Esophagus mucosa (tissue), 1 donor: ENCODE results near the gene NPC2. TPM values are rescaled to one million over a fixed set of nuclear protein-coding genes. Genes with fewer than 3 reads are reported as not detected.
A peak's percentile ranks its signal among the peaks of the same experiment; 100 is the strongest.

Experiments used
- ATAC-seq: fragments of 200-7000 bp; cut with Tn5 transposase; one replicate; pipeline ENCODE4 v1.9.1; 2020
- total RNA-seq: library from RNA; stranded (reverse); gene quantifications from one replicate; pipeline ENCODE4 v1.2.4, GENCODE V29; 2023
- donor health status: DM: yes; HTN: yes; CAD: no.

Gene NPC2
- total RNA-seq, 1 donor from 2014 or later = 100 TPM

DNA sequence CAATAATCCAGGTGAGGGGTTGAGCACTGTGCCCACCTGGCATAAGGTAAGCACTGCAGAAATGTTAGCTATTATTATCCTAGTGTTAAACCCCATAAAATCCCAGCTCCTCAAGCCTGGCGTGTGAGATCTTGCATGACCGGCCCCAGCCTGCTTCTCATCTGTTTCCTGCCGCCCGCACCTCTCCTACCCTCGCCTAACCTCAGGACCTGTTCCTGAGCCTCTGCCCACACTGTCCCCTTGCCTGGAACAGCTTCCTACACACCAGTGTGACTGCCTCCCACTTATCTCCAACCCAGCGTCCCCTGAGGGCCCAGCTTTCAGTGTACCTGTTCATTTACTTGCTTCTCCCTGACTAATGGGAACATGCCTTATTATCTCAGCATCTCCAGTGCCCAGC, 25.1 kb upstream of the NPC2 start:
- peak; percentile 57 for ATAC-seq

DNA sequence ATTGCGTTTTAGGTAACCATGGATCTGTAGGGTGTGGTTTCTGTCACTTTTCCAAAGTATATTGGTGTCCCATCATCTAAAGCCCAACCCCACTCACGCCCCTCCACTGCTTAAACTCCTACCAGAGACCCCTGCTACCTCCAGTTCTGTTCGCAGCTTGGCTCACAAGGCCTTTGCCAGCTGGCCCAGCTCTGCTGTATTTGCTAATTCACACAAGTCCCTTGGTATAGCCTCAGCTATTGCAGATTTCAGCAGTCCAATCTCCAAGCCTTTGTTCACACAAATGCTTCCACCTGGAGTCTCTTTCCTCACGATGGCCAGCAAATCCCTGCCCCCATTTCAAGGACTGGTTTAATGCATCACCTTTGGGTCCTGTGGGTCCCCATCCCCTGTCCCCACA, 24.6 kb upstream of the NPC2 start:
- no peak for ATAC-seq

DNA sequence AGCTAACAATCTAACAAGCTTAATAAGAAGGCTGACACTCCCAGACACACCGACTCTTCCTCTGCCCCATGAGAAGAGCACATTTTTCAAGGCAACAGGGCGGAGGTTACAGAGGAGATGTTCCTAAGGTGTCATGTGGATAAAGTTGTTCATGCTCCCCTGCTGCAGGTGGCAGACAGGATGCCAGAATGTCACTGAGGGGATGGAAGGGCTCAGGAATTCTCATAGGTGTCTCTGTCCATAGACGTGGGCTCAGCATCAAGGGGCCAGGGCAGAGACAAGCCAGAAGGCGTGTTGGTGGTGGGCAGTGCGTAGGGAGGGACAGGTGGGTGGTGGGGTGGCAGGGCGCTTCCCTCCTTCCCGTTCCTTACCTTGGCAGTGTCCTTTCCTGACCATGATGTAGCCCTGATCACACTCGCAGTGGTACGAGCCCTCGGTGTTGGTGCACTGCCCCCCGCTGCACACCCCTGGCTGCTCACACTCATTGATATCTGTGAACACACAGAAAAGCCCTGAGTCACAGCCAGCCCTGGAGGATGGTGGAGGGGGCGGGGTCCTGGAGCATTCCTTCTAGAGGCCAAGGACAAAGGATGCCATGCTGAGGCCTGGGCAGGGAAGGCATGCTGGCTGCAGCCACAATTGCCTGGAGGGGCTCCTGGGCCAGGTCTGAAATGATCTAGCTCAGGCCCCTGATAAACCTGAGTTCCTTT, 23.5 kb upstream of the NPC2 start:
- ATAC-seq = no peak

DNA sequence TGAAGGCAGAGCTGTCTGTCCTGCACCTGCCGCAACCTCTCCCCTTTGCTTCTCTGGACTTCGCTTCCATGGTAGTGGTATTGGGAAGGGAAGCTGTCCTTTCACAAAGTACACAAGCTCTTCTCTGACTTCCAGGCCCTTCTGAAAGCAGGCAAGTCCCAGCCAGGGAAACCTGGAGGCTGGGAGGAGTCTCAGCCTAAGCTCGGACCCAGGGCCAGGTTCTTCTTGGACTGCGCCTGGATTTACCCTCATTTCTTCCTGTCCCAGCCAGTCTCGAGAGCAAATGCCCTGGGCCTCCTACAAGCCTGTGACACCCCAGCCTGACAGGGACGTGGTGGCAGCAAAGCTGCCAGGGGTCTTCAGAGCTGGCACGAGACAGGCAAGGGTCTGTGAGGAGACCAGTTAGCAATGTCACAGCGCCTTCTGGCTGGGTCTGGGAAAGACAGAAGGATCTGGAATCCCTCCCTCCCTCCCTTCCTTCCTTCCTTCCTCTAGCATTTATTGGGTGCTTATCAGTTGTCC, 22.8 kb upstream of the NPC2 start:
- ATAC-seq = no peak

DNA sequence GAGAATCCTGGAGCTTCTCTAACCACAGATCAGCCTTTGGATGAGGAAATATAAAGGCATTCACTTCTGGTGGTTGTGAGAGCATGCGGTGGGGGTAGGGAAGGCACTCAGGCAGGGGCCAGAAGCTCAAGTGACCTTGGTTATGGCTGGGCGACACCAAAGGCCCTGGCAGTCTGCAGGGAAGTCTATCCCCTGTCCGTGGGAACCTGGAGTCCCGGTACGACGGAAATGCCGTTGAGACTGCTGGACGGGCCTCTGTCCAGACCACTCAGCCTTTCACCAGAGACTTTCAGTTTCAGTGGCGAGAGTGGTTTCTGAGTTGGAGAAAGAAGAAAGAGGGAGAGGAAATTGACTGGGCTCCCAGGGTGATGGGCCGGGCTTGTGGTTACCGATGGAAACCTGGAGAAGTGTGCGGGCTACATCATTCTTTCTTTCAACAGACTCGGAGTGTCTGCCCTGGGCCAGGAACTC, 21.4 kb upstream of the NPC2 start:
- no peak for ATAC-seq

DNA sequence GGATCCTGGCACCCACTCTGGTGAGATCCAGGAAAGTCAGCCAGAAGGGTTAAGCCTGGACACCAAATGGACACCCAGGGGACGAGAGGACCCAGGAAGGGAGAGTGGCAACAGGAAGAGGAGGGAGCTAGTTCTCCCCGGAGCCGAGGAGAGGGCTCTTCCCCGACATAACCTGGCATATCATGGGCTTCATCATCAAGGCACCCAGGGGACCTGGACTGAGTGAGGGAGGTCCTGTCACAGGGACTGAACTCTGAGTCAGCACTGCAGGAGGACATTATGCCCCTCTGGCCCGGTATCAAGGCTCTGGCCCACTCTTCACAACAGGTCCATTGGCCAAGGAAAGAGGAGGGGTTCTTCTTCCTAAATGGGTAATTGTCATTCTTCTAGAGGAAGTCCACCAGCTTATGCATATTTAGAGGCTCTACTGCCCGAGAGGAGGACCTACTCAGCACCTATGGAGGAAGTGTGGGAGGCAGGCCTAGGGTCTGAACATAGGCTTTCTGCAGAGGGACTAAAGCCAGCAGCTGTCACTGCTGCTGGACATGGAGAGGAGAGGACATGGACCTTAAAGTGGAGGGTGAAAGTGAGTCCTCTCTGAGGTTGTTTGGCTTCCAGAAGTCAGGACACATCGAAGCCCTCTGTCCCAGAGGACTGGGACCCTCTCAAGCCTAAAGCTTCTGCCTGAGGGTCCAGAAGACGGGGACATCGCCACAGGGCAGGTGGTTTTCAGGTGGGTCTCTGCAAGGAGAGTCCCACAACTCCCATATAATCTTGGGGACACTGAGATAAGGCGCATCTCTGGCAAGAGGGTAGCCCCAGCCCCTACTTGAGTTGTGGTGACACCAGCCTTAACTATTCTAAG, 19.1 kb upstream of the NPC2 start:
- ATAC-seq = no peak

DNA sequence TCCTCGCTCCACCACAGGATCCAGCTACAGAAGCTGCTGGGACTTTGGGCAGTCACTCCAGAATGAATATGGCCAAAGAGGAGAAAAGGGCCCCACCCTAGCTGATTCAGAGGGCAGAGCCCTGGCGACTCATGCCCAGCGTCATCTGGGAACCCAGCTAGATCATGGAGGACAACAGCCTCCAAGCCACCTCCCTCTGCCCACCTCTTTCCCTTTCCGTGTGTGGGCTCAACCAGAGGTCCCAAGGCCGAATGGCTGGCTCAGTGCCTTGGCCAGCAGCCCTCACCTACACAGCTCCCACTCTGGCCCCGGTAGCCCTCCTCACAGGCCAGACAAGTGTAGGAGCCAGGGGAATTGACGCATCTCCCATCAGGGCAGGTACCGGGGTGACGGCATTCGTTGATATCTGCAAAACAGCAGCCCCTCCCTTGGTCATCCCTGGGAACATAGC, 17.9 kb upstream of the NPC2 start:
- ATAC-seq = peak; percentile 63

DNA sequence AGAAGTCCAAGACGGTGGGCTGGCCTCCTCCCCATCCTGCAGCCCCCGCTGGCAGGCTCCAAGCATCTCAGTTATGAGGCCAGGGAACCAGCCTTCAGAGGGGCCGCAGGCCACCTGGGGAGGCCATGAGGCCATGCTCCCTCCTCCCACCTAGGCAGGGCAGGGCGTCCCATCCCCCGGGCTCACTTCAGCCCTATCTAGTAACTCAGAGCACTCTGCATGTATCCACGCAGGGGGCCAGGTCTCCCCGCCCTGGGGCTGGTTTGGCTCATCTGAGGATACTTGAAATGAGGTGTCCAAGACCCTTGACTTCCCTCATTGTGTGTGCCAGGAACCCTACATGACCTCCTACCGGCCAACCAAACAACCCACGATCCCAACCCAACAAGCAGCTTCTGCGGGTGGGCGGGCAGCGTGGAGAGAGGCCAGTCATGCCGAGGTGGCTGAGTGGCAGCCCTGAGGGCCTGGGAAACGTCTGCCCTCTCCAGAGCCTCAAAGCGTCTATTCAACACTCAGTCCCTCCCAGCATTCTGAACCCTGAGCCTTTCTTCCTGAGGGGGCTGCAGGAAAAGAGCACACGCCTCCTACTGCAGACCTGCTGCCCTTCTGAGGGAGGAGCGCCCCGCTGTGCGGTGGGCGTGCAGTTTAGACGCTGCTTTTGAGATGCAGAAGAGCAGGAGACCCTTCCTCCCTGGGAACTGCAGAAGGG, 17.3 kb upstream of the NPC2 start:
- no peak for ATAC-seq

DNA sequence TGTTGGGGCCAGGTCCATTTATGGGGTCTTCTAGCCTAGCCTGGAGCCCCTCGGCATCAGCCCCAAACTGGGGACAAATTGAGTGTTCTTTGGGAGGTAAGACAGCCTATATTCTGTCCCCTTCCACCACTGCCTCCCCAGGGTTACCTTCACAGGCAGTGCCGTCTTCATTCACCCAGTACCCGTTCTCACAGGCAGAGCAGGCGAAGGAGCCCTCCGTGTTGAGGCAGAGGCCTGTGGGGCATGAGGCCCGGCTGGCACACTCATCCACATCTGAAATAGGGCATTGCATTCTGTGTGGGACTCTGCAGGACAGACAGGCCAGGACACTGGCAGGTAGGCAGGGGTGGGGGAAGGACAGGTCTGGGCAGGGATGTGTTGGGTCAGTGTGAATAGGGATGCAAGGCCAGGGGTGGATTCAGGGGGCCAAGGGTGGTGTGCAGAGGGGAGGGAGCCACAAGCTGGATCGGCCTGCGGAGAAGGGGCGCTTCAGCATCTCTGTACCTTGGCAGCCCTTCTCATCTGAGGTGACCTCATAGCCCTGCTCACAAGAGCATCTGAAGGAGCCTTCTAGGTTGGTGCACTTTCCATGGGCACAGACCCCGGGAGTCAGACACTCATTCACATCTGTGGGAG, 16.6 kb upstream of the NPC2 start:
- ATAC-seq = no peak

DNA sequence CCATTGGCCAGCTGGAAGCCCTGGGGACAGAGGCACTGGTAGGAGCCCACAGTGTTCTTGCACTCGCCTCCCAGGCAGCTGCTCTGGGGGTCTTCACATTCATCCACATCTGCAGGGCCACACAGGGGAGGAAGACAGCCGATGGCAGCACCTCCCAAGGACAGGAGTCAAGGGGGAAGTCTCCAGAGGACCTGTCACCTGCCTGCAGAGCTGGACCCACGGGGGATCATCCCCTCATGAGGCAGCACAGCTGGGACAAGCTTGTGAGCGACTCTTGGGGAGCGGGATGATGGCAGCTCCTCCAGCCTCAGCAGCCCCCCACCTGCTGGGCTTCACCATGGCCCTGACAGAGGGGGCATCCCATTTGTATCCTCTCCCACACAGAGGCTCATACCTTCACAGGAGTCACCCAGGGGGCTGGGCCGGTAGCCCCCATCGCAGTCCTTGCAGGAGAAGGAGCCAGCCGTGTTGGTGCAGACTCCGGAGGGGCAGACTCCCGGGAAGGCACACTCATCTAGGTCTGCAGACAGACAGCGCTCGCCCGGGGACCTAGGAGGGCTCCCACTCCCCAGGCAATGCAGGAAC, 15.8 kb upstream of the NPC2 start:
- ATAC-seq = no peak

DNA sequence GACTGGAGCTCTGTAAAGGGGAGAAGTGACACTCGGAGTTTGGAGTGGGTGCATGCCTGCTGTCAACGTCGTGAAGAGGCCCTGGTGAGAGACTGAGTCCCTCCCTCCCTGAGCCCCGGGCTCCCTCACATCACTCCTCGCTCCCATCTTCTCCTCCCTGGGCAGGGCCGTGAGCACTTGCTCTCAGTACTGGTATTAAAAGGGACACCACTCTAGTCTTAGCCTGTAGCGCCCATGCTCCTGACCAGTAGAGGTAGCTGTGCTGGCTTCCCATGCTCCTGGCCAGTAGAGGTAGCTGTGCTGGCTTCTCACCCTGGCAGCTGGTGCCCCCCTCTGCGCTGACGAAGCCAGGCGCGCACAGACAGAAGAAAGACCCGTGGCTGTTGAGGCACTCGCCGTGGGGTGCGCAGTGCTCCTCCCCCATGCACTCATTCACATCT, 15.2 kb upstream of the NPC2 start:
- no peak for ATAC-seq

DNA sequence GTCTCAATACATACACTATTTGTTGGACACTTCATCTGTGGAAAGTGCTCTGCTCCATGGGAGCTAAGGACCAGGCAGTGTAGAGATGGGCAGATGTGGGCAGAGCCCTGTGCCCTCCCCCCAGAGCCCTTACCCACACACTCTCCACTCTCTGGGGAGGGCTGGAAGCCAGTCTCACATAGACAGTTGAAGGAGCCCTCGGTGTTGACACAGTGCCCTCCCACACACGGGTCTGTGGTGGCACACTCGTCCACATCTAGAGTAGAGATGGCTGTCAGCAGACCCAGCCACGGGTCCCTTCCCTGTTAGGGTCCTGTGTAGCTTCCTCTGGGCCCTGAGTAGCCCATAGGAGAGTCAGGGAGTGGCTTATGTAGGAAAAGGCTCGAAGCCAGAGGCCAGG, 14.7 kb upstream of the NPC2 start:
- no peak for ATAC-seq

DNA sequence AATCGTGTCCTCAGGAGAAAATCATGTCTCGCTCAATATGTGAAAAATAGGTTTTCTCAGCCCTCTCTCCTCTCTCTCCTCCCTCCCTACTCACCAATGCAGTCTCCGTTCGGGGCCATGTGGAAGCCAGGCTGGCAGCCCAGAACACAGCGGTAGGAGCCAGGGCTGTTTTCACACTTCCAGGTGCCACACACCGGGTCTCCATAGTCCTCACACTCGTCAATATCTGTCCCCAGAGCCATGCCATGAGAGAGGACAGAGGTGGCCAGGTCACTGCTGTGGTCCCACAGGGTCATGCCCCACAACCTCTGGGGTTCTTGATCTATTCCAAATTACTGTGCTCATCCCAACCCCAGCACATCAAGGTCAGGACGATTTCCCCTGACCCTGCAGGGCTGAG, 14.0 kb upstream of the NPC2 start:
- ATAC-seq = no peak

DNA sequence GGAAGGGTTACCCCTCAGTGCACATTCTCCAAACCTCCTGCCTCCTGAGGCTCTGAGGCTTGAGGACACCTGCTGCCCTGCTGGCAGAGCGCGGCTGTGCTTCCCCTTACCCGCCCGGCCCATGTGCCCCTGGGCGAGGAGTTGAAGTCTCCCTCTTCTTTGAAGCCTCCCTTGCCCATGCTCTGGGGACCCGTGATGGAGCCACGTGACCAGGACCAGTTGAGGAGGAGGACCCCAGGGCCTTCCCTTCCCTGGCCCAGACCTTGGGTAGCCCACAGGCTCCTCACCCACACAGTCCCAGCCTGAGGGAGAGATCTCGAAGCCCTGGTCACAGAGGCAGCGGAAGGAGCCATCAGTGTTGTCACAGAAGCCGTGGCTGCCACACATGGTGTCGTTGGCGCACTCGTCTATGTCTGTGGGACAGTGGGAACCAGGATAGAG, 13.3 kb upstream of the NPC2 start:
- no peak for ATAC-seq

DNA sequence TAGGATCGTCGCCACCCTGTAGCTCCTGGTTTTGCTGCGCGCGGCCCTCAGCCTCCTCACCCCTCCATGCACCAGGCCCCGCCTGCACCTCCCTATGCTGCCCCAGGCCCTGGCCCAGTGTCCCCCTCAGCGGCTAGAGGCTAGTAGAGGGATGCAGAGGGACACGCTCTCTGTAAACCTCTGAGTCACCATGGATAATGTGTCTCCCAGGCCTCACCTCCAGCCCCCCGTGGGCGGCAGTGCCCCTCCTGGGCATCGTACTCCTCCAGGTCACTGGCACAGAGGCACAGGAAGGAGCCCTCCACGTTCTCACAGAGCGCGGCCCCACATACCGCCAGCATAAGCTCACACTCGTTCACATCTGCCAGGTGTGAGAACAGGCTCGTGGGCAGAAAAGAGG, 12.7 kb upstream of the NPC2 start:
- no peak for ATAC-seq

DNA sequence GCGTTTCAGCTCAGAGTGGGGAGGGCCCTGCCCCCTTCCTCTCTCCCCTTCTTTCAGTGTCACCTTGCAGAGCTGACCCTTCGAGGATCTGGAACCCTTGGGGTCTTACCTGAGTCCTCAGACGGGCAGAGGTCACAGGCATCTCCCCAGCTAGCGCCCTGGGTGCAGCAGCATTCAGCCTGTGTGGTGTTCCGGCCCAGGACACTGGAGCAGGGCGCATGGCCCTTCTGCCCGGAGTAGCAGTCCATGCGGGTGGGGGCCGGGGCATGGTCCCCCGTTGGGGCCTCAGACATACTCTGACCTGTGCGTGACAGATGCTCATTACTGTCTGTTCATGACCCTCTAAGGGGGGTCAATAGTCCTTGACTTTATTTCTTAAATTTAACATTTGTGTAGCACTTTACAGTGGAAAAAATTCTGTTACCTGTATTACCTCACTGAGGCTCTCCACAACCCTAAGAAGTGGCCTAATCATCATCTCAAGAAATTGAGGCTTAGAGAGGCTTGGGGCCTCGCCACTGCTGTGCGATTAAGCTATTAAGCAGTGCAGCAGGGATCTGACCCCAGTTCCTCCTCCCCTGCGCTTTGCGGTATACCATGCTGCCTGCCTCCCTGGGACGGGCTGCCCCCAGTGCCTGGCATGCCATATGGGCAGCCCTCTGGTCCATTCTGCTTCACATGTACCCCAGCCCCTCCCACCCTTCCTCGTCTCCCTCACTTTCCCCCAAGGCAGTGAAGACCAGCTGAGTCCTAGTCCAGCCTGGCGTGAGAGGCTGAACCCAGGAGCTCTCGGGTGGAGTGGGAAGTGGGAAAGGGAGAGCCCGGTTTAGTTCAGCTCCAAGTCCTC, 12.0 kb upstream of the NPC2 start:
- no peak for ATAC-seq

DNA sequence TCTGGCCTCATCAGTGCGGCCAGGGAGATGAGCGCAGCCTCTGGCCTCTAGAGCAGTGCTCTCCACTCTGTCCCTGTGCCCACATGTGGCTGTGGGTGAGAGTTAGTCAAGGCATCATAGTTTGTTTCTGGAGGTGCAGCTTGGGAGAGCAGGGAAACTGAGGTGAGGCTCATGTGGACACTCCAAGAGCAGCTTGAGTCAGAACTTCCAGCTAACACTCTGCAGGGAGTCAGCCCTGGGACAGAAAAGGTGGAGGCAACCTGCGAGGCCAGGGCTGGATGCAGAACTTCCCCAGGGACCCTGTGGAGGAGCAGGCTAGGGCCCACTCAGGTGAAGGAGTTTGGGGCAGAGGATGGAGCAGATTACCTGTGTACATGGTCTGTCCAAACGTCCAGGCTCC, 11.3 kb upstream of the NPC2 start:
- ATAC-seq = no peak

DNA sequence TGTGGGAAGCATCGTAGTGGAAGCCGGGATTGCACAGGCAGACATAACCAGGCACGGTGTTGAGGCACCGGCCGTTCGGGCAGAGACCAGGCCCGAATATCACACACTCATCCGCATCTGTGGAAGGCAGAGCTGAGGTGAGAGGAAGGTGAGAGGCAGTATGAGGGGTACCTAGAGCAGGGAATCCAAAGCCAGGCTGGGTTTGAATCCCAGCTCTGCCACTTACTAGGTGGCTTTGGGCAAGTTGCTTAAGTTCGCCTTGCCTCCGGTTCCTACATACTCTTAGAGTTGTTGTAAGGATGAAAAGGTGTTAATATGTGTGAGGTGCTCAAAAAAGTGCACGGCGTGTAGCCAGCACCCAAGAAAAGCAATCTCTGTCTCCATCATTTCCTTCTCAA, 10.8 kb upstream of the NPC2 start:
- ATAC-seq = no peak

DNA sequence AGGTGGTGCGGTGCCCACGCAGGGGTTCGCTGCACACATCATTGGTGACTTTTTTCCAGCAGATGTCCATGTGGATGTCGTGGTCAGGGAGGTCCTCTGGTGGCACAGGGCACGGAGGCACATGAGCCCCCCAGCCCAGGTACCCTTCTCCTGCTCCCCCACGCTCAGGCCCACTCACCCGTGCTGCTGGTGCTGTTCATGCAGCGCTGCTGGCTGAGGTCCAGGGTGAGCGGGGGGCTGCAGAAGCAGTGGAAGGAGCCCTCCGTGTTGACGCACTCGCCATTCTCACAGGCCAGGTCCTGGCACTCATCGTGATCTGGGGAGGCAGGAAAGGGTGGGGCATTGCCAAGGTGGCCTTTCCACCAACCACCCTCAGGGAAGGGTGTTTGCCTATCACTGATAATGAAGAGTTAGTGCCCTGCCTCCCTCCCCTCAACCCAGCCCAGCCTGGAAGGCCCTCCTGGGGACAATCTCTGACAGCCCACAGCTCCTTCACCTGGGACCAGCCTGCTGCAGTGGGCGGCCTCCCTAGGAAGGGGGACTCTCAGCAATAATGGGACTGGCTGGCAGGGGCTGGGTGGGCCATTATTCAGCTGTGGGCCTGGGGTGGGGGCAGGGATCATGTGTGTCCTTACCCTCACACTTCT, 10.3 kb upstream of the NPC2 start:
- ATAC-seq = no peak

DNA sequence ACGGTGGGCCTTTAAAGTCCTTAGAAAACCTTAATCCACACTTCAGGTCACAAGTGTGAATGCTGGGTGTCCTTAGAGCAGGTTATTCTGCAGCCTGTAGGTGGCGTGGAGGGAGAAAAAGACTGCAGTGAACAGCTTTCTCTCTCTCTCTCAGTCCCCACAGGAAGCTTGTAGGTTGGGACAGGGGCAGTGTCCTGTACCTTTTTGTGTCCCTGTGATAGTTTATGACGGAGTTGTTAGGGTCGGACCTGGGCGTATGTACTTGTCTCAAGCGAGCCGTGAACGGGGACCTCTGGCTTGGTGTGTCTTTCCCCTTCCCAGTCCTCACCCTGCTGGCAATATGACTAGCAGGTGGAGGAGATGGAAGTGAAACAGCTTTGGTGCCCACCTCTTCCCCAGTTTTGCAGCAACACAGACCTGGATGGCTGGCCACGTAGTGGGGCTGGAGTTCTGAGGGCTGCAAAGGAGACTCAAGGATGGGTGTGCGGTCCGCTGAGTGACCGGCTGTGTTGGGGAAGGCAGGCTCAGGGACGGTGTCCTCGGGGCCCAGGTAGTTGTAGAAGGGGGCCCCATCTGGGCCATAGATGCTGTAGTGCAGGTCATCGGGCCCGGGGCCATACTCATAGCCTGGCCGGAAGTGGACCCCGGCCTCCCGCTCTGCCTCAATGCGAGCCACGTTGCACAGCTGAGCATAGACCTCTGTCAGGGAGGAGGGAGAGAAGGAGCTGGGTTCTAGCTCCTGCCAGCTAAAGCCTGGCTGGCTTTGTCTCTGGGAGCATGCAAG, 9.3 kb upstream of the NPC2 start:
- peak; percentile 43 for ATAC-seq
